GM12892 (cell line): ENCODE measurements around the gene CYBRD1.

ENCODE experiments used
- POLR2A ChIP-seq: IDR thresholded peaks from 2 replicates; pipeline ENCODE4 v1.6.1; 2011; ENCODE audit warnings: low read depth, low read length, control low read depth
- POLR2AphosphoS5 ChIP-seq: IDR thresholded peaks from 2 replicates; pipeline ENCODE4 v1.6.1; 2011; ENCODE audit warnings: low read depth, low read length, control low read depth
- TAF1 ChIP-seq: IDR thresholded peaks from 2 replicates; pipeline ENCODE4 v1.6.1; 2011; ENCODE audit warnings: low read depth, mild to moderate bottlenecking, control low read depth, low read length, borderline replicate concordance

GRCh38 chr2:171490577-171490976 lies 31.7 kb upstream of the CYBRD1 start:
- TF ChIP-seq POLR2A (no peak), POLR2AphosphoS5 (no peak), TAF1 (no peak)
